Activated T-helper 1 cell treated with anti-CD3 and anti-CD28 coated beads, Interleukin-2, amount 50 U/mL, for 16 hours (primary cell): ENCODE data around the gene MYCN.
"Not testable (repeated sequence)": the region's sequence is repeated elsewhere in the genome, so short reads cannot be mapped to it uniquely, and the experiment has no call there.

Source experiments
- DNase-seq, 2 donors: peaks; one replicate each; pipeline ENCODE4 v3.0.0-alpha.2; 2020; ENCODE audit warnings: low read depth in 1 of 2, low spot score in 1 of 2

MYCN gene

DNA sequence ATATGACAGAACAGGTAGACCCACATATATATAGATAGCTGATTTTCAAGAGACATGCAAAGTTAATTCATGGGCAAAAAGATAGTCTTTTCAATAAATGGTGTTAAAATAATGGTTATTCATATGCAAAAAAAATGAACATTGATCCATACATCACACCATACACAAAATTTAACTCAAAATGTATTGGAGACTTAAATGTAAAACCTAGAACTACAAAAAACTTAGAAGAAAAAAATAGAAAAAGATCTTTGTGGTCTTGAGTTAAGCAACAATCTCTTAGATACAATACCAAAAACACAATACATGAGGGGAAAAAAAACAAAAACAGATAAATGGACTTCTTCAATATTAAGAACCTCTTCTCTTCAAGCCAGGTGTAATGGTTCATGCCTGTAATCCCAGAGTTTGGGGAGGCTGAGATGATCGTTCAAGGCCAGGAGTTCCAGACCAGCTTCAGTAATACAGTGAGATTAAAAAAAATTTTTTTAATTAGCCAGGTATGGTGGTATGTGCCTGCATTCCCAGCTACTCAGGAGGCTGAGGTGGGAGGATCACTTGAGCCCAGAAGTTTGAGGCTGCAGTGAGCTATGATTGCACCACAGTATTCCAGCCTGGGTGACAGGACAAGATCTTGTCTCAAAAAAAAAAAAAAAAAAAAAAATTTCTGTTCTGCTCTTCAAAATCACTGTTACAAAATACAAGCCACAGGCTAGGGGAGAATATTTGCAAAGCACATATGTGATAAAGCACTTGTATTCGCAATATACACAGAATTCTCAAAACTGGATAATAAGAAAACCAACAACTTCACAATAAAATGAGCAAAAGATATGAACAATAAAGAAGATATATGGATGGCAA, 32.7 kb upstream of the MYCN start:
- DNase-seq: no peak

DNA sequence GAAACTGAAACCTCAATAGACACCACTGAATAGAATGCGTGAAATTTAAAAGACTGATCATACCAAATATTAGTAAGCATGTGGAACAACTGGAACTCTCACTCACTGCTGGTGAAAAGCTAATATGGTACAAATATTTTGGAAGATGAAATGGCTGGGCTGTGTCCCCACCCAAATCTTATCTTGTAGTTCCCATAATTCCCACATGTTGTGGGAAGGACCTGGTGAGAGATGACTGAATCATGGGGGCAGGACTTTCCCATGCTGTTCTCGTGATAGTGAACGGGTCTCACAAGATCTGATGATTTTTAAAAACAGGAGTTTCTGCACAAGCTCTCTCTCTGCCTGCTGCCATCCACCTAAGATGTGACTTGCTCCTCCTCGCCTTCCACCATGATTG, 32.0 kb upstream of the MYCN start:
- DNase-seq: no peak

DNA sequence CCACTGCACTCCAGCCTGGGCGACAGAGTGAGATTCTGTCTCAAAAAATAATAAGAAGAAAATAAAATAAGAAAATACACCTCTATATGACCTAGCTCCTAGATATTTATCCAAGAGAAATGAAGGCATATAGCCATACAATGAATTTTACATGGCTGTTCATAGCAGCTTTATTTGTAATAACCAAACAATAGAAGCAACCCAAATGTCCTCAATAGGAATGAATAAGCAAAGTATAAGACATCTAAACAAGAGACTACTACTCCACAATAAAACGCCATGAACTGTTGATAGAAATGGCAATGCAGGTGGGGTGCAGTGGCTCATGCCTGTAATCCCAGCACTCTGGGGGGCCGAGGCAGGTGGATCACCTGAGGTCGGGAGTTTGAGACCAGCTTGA, 31.2 kb upstream of the MYCN start:
- no peak for DNase-seq

DNA sequence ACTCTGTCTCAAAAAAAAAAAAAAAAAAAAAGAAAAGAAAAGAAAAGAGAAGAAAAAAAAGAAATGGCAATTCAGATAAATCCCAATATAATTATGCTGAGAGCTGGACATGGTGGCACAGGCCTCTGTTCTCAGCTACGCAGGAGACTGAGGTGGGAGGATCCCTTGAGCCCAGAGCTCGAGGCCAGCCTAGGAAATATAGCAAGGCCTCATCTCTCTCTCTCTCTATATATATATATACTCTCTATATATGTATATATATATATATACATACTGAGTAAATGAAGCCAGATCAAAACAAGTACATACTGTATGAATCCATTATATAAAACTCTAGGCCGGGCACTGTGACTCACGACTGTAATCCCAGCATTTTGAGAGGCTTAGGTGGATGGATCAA, 30.6 kb upstream of the MYCN start:
- DNase-seq: no peak

DNA sequence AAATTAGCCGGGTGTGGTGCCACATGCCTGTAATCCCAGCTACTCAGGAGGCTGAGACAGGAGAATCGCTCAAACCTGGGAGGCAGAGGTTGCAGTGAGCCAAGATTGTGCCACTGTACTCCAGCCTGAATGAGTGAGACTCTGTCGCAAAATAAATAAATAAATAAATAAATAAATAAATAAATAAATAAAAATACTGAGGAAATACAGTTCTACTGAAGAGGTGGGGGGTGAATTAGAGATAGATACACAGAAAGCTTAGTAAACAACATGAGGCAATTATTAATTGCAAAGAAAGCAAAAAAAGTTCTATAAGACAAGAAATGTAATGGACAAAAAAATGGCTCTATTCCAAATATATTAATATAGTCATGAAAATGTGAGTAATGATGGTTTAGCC, 29.1 kb upstream of the MYCN start:
- DNase-seq: not testable (repeated sequence)

- no peak for DNase-seq
Measured at GRCh38 chr2:15911686-15912085, 28.7 kb upstream of the MYCN start.

DNA sequence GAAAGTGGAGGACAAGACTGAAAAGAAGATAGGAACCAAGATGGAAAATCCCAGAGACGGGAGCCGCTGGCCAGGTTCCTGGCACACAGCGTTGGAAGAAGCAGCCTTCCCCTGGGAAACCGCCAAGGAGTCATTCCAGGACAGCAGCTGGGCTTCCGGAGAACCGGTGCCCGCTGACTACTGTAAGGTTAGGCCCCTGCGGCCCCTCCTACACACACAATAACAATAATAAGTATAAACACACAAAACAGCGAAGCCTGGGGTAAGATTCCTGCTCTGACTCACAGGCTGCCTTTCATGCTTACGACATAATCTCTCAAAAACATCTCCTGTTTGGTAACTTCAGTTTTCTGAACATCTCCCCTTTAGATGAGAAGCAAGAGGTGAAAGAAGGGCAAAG, 28.1 kb upstream of the MYCN start:
- DNase-seq: no peak

GRCh38 chr2:15913146-15913545, 27.2 kb upstream of the MYCN start:
- no peak for DNase-seq

DNA sequence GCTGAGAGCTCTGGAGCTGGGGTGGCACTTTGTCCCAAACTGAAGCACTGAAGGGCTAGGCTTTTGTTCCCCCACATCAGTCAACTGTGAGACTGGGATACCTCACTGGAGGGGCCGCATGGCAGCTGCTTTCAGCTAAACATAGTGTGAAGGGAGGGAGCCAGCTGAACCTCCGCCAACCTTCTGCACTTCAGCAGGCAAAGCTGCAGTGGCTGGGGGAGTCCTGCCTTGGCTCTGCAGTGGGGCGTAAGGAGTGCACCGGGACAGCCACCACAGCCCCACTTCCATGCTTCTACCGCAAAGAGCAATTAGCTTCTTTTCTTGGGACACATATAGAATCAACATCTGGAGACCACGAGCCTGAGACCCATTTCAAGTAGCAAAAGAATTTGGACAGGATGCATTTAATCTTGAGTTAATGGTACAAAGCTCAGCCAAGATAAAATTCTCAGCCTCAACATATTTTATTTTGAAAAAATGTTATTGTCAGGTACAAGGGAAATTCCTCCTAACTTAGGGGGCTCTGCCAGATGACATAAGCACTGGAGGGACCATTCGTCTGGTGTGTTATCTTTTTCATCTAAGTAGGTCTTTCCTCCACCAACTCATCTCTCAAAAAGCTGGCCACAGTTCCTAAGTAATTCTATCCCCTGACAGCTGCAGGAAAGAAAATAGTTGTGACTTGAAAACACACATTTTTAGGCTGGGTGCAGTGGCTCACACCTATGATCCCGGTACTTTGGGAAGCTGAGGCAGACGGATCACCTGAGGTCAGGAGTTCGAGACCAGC, 25.6 kb upstream of the MYCN start:
- DNase-seq: no peak

DNA sequence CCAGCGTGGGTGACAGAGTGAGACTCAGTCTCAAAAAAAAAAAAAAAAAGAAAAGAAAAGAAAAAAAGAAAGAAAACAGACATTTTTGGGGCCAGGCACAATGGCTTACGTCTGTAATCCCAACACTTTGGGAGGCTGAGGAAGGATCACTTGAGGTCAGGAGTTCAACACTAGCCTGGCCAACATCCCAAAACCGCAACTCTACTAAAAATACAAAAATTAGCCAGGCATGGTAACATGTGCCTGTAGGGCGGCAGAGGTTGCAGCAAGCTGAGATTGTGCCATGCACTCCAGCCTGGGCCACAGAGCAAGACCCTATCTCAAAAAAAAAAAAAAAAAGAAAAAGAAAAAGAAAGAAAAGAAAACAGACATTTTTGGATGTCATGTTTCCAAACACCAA, 24.8 kb upstream of the MYCN start:
- not testable (repeated sequence) for DNase-seq

DNA sequence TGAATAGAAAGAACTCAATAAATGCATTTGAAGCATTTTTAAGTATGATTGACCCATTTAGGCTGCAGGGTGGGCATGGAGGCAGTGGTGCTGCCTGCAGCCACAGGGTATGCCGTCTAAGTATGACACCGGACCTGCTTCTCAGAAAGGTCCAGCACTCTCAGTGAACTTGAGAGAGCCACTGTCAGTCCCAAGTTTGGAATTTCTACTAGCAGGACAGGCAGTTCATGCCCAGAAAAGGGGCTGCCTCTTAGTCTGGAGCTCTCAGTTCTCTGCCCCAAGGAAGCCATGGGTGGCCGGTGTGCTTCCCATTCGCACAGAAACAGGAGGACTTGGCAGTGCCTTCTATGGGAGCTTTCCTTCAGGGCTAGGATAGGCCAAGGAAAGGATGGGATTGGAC, 24.0 kb upstream of the MYCN start:
- no peak for DNase-seq

DNA sequence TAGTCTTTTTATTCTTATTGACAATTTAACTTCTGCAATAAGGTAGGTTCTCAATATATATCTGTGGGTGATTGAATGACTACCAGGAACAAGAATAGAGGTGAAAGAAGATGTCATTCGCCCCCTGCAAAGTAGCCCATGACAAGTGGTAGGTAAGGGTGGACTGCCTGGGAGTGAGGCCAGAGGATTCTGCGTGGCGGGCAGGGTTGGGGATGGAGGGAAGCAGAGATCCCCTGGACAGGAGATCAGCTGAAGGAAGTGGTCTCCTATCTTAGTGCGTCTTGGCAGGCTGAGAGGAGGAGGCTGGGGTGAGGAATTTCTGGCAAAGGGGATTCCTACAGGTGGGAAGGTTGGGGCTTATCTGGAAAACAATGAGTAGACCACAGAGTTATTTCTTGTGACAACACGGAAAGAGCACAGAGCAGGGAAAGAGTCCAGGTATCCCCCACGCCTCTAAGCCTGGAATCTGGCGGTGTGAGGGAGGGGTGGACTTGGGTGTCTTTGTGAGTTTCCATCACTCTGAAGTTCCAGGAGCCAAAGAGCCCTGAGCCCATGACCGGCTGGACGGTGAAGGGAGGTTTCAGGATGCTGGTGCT, 21.5 kb upstream of the MYCN start:
- no peak for DNase-seq

DNA sequence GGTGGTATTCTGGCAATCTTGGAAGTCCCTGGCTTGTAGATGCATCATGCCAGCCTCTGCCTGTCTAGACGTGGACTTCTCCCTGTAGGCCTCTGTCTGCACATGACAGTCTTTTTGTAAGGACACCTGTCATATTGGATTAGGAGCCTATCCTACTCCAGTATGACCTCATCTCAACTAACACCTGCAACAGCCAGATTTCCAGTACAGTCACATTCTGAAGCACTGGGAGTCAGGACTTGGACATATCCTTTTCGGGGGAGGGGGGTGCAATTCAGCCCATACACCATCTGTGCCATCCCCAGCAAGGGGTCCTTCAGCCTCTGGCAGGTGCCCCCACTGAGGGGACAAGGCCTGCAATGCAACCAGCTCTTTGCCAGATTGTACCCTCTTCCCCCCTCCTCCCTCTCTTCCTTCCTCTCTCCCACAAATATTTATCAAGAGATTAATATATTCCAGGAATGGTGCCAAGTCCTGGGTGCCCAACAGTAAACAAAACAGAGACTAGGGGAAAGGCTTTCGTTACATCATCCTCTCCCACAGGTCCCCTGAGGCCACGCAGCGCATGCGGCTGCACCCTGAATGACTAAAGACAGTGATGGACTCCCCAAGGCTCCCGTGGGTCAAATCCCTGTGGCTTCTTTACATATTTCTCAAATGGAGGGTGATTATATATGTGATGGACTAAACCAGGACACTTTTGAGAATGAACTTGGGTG, 20.5 kb upstream of the MYCN start:
- no peak for DNase-seq

GRCh38 chr2:15920696-15921095, 19.7 kb upstream of the MYCN start:
- no peak for DNase-seq

GRCh38 chr2:15923597-15923996, 16.8 kb upstream of the MYCN start:
- no peak for DNase-seq

GRCh38 chr2:15925819-15926218, 14.5 kb upstream of the MYCN start:
- DNase-seq: no peak

- DNase-seq: no peak
Measured at GRCh38 chr2:15926252-15926651, 14.1 kb upstream of the MYCN start.

DNA sequence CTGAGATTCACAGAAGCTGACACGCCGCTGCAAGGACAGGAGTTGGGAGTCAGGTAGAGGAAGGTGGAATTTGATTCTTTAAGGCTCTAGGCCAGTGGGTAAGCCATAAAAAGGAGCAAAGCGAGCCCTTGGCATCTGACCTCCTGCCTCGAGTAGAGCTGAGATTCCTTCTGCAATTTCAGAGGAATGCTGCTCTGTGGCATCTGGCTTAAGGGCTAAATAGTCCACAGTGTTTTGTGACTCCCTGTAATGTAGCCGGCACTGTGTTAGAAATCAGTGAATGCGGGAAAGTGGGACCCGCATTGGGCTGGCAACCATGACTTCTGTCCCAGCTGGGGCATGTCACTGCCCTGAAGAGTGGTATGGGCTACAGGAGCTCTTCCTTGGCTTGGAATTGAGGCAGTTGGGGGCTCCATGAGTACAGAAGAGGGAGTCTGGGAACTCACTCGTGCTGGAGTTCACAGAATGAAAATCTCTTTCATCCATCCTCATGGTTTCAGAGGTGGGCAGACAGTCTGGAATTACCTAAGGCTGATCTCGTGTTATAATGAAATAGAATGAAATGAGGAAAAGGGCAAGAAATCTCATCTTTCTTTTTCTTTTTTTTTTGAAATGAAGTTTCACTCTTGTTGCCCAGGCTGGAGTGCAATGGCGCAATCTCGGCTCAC, 12.7 kb upstream of the MYCN start:
- no peak for DNase-seq

GRCh38 chr2:15929008-15929407, 11.3 kb upstream of the MYCN start:
- not testable (repeated sequence) for DNase-seq

DNA sequence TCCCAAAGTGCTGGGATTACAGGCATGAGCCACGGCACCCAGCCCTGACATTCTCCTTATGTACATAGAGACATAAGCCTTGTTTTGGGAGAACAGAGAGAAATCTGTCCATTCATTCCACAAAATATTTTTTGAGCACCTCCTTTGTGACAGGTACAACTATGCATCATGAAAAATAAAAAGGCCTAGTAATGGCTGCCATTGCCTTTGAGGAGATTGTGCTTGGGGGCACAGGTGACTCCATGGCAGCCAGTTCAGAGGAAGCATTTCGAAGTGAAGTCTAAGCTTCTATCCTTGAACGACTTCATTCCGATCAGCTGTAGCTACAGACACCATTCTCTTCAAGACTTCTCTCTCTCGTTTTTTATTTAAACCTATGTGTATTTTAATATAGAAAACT, 10.5 kb upstream of the MYCN start:
- DNase-seq: no peak
